Retina (tissue), 1 donor: Measurements from ENCODE around the gene ANGPTL1.

Source experiments
- DNase-seq: peaks from one replicate; pipeline ENCODE4 v3.0.0-alpha.2; 2016

The ANGPTL1 gene, protein sequence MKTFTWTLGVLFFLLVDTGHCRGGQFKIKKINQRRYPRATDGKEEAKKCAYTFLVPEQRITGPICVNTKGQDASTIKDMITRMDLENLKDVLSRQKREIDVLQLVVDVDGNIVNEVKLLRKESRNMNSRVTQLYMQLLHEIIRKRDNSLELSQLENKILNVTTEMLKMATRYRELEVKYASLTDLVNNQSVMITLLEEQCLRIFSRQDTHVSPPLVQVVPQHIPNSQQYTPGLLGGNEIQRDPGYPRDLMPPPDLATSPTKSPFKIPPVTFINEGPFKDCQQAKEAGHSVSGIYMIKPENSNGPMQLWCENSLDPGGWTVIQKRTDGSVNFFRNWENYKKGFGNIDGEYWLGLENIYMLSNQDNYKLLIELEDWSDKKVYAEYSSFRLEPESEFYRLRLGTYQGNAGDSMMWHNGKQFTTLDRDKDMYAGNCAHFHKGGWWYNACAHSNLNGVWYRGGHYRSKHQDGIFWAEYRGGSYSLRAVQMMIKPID

DNA sequence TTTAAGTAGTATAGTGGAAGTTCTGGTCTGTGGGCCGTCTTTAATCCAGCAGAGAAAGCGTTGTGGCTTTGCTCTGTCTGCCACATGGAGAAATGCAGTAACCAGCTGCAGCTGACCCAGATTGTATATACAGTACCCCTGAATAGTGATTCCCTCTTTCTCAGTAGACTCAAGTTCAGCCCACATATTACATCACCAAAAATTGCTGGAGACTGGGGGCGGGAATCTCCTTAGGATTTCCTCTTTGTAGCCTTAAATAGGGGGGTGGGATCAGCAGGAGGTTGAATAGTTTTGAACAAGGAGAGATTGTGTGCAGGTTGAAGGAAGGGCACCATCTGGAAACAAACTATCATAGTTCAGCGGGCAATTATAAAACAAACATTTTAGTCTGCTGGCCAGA lies at the start of gene ANGPTL1:
Gene ANGPTL1, minus strand, starts transcription at position 134 of the 400 bp plus-strand sequence. CDS start 5,301 bp downstream, outside the sequence.
- DNase-seq, result peak; percentile 65

DNA sequence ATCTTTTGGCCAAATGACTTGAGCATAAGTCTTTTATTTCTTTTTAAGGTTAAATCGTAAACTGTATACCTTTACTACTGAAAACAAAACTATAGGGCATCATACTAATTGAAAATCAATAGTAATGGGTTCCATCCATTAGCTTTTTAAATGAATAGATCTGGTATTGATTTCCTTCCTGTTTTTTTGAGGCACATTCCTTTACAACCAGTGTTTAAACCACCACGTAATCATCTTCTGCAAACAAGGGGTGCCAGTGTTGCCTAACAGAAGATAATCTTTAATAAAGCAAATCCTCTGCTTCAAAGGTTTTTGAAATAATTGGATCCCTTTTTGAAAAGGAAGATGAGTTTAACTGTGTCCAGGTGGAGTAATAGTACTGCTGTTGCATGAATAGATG lies 48.7 kb upstream of the ANGPTL1 start:
- DNase-seq, result no peak

DNA sequence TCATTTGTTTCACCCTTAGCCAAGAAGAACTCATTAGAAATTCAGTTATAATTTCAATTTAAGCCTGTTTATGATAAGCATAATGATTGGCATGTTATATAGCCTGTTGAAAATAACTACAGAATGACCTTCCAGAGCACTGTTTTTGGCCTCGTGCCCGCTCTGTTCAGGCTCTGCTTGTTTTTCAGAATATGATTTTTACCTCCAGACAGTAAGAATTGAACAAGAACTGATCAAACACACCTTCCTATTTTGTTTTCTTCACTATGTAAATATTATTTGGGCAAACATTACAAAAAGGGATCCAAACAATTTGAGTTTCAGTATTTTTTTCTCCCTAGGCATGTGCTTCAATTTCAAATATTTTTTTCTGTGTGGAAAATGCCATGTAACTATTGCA lies 48.1 kb upstream of the ANGPTL1 start:
- DNase-seq, result no peak

DNA sequence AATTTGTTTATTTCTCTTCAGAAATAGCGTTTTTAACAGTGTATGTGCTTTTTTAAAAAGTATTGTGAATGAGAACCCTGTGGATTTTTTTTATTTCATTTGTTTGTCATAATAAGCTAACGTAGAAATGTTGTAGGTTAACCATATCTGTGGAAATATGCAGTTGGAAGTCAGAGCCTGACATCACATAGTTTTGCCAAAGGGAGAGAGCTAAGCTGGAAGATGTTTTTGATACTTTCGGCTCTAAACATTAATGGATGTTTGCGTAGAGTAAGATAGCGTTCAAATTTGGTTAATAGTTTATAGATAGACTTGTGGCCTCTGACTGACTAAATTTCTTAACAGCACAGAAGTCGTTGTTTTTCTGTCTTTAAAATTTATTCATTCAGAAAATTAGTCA lies 47.4 kb upstream of the ANGPTL1 start:
- no peak for DNase-seq

DNA sequence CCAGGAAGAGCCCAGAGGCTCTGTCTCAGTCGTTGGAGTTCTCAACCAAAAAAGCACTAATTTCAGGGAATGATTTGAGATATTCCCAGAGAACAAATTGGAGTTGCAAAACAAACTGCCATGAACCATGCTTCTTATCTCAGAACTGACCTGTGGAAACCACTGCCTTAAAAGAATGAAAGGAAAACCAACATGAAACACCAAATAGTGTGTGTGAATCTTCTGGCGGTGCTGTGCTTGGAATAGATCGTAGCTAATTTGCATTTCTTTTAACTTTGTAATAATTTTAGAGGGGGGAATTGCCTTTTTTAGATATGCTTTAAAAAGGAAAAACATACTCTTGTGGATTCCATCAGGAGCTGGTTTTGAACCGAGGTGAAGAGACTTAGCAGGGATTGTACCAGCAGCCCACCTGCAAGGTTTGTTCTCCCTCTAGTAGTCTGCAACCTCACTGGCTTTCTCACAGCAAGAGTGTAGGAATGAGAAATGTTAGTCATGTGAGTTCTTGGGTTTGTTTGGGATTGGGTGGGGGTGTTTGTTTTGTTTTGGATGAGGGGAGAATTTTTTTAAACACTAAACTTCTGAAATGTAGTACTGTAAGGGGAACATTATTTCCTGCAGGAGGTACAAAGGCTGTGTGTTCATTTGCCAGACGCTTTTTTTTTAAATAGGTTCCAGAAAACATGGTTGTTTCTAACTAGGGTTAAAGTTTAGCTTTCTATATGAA lies 45.7 kb upstream of the ANGPTL1 start:
- DNase-seq, result no peak

DNA sequence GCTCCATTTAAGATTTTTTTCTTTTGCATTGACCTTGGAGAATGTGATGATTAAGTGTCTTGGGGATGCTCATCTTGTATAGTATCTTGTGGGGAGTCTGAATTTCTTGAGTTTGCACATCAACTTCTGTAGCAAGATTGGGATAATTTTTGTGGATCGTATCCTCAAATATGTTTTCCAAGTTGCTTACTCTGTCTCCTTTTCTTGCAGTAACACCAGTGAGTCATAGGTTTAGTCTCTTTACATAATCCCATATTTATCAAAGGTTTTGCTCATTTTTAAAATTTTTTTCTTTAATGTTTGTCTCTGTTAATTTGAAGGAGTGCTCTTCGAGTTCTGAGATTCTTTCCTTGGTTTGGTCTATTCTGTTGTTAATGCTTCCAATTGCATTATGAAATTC lies 41.7 kb upstream of the ANGPTL1 start:
- no peak for DNase-seq

DNA sequence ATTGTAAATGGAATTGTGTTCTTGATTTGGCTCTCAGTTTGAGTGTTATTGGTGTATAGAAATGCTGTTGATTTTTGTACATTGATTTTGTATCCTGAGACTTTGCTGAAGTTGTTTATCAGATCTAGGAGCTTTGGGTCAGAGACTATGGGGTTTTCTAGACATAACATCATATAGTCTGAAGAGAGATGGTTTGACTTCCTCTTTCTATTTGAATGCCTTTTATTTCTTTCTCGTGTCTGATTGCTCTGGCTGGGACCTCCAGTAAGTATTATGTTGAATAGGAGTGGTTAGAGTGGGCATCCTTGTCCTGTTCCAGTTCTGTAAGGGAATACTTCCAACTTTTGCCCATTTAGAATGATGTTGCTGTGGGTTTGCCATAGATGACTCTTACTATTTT lies 39.1 kb upstream of the ANGPTL1 start:
- DNase-seq, result no peak

DNA sequence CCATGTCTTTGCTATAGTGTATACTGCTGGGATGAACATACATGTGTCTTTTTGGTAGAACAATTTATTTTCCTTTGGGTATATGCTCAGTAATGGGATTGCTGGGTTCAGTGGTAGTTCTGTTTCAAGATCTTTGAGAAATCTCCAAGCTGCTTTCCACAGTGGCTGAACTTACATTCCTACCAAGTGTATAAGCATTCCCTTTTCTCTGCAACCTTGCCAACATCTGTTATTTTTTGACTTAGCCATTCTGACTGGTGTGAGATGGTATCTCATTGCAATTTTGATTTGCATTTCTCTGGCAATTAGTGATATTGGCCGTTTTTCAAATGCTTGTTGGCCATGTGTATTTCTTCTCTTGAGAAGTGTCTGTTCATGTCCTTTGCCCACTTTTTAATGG lies 37.5 kb upstream of the ANGPTL1 start:
- no peak for DNase-seq

DNA sequence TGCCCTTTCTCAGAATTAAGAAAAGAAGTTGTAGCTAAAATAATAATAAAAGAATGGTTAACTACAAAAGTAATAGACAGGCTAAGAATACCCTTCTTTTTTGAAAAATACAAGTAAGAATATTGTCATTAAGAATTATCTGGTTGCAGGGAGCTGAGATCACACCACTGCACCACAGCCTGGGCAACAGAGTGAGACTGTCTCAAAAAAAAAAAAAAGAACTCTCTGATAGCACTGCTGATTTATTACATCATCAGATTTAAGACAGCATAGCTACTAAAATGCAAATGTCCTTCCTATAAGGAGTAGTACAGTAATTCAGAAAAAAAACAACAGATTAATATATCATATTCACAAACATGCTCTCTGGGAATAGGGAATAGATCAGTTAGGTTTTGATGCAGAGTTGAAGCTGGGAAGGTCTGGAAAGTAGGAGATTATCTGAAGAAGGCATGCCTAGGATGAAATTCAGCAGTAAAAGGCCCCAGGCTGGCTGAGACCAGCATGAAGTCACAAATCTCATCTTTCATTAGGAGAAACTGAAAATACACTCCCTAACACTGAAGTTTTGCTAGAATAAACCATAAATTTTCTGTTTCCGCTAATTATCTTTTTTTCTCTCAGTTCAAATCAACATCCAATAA lies 30.7 kb upstream of the ANGPTL1 start:
- DNase-seq, result no peak

DNA sequence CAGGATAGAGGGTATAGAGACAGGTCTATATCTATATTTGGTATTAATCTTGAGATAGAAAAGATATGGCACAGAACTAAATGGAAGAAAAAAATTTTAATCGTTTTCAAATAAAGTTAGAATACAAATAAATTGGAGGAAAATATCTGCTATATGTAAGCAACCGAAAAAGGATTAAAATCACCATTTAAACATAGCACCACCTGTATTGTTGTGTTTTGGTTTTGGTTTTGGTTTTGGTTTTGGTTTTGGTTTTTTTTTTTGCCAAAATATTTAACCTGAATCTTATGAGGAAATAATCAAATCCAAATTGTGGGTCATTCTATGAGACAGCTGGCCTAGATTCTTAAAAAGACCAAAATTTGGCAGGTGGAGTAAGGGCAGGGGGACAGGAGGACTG lies 28.5 kb upstream of the ANGPTL1 start:
- no peak for DNase-seq

DNA sequence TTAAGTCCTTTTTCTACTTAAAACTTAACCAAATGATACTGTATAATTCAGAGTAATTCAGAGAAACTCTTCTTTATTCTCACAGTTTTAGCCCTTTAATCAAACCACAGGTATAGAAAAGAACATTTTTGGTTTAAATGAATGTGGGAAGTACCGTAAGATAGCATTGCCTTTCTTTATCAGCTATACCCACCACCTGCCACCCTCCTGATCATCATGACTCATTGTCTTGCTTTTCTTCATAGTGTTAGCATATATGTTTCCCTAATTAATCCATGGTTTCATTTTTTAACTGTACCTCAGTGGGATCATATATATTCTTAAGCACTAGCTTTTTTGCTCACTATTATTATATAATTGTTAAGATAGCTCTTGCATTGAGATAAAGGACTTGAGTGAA lies 27.5 kb upstream of the ANGPTL1 start:
- no peak for DNase-seq

DNA sequence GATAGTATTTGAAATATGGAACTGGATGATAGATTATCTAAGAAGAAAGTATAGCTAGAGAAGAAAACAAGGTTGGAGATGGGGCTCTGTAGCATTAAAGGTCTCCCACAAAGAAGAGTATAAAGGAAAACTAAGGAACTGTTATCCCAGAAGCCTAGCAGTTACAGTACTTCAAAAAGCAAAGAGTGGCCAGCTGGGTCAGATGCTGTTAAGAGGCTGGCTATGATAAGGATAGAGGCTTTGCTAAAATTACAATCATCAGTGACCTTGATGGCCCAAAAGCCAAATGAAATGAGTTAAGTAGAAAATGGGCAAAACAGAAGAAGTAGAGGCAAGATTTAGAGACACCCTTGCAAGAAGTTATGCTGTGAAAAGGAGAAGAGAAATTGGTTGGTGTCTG lies 25.1 kb upstream of the ANGPTL1 start:
- DNase-seq, result no peak

DNA sequence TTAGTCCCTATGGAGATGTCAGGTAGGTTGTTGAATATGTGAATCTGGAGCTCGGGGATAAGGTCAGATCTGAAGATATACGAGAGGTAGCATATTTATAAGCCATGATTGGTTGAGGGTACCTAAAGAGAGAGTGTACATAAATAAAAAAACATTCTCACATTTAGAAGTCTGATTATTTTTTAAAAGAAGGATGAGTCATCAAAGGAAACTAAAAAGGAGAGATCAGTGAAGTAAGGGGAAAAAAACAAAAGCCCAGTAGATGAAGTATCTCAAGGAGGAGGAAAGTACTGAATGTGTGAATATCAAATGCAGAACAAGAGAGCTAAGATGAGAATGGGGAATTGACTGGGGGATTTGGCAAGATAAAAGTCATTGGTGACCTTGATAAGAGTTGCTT lies 15.7 kb upstream of the ANGPTL1 start:
- no peak for DNase-seq

DNA sequence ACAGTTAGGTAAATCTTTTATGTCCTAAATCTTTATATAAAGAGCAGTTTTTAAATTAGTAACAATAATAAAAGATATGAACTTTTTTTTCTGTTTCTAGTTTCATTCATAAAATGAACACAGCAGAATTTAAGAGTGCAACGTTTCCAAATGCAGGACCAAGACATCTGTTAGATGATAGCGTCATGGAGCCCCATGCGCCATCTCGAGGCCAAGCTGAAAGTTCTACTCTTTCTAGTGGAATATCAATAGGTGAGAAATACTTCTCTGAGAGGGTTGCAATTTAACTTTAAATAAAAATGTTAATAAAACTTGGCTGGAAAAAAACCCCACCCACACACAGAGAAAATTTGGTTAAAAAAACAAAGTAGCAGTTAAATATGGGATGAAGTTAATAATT lies 15.0 kb upstream of the ANGPTL1 start:
- no peak for DNase-seq

DNA sequence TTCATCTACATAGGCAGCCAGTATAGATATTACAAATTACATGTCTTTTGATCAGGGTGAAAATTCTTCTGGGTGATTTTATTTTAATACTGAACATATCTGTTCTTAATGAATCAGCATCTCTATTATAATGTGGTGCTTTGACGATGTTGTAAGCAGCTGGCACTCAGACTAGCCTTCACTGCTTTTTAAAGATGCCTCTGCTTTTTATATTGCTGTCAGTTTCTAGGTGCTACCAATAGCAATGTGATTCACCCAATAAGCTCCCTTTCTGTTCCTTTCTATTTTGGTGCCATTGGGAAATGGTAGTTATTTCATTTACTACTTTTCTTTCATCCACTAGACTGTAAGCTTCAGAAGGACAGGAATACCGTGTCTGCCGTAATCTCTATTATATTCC lies 11.1 kb upstream of the ANGPTL1 start:
- DNase-seq, result no peak

DNA sequence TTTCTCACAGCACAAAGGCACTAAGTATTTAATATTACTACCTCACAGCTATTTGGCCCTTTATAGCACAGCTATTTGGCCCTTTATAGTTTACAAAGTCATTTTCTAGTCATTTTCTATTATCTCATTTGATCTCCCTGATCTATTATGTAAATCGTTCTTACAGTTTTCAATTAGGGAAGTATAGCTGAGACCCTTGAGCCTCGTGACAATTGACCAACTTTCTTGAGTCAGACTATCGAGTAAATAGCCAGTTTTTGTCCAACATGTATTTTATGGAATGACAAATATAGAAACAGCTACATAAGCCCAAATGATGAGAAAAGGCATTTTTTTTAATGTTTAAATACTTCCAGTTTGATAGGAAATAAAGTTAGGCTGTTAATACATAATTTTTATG lies 7.0 kb upstream of the ANGPTL1 start:
- no peak for DNase-seq

DNA sequence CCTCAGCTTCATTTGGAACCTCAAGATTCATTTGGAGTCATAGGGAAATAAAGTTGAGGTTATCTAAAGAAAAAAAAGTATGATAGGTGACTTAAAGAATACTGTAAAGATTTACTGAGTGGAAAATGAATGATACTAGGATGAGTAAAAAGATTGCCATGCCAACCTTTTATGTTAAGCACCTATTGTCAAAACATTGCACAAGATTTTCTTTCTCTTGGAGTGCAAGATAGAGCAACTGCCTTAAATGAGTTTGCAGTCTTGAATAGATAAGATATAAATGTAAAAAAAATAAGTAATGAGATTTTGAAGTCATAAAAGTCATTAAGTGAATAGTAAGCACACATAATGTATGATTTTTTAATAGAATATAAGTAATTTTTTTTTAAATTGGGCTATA lies 5.1 kb upstream of the ANGPTL1 start:
- no peak for DNase-seq

DNA sequence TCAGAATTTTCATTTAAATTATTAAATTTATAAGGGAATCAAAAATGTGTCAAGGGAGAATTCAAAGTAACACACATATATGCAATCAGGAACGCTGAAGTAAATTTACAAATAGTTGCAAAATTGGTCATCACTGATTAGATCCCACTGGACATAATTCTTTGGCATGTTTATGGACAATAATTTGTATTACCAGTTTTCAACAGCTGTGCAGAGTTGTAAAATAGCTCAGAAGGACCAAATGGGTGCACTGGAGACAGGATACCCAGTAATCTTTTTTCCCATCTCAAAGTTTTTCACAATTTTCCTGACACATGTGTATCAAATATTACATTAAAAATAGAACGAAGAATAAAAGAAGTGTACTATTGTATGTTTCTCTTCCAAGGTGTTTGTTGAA lies 4.1 kb upstream of the ANGPTL1 start:
- DNase-seq, result no peak

DNA sequence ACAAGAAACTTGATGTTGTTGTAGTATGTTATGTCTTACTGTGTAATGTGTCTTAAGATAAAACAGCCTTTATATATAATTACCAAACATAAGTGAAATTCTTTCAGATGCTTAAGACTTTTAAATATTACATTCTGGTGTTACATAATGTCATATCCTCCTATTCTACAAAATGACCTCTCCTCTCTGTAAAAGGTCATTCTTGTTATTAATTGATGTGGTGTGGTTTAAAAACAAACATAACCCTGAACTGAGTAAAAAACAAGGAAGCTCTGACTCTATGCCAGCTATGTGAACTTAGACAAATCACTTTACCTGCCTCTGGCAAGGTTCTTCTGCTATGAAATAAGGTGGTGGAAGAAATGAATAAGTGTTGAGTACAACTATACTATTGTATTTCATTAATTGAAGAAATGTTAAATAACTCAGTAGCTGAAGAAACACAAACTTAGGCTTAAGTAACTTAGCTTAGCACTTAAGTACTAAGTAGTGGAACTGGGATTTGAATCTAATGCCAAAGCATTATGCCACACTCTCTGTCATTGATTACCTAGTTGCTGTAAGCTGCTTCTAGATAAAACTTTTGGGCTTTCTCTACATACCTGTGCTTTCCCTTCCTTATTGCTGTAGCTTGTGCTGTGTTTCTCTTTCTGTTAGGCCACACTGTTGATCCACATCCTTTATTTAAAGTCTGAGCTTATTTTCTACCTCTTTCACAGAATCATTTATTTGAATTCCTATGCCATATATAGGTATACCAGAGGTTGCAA lies 859 bp upstream of the ANGPTL1 start:
- DNase-seq, result no peak

DNA sequence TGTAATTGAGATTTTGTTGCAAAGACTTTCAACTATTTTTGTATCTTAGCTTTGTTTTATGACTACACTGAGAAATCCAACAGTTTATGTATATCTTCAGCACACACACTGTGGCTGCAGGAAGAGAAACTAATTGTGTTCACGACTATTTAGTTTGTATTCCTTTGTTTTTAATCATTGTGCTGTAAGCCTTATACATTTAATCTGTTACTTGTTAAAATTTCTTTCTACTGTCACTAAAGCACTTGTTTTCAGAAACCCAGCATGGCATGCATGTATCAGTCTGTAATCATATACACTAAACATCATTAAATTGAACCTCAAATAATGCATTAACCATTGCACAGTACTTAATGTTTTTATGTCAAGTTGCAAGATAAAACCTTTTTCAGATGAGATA lies 656 bp downstream of the ANGPTL1 start:
- no peak for DNase-seq

DNA sequence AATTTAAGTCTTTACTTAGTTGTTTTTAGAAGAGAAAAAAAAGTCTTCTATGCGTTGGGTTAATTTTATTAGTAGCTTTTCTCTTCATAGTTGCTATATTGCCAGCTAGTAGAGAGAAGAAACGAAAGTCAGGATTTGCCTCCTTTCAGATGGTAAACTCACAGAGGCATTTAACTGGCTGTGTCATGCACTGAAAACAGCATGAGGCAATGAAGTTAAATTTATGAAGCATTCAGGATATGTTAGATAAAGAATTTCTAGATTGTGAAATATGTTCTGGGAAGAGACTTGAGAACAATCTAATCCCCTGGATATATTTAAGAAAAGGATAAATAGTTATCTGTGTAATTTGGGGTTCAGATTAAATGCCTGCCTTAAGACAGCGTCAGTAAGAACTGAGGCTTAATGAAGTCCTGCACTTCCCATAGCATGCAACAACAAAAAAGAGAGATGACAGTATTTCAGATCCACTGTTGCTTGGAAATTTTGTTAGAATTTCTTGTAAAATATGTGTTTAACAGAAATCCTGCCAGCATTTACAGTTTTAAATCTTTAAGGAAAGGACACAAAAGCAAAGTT lies 1.7 kb downstream of the ANGPTL1 start:
- peak; percentile 4 for DNase-seq

DNA sequence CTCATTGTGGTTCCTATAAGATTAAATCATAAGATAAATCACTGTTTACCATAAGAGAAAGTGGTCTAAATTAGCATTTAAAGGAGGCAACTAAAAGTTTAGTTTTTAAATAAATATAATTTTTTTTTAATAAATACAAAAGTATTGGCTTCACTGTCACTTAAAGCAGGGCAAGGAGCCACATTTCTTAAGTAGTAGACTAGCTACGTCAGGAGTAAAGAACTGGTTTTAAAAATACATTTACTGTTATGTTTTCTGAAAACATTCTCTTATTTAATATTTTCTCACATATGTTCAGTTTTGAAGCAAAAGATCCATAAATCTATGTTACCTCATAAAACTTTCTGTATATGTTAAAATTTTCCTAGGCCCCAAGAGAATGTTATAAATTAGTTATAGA lies 2.2 kb downstream of the ANGPTL1 start:
- no peak for DNase-seq

DNA sequence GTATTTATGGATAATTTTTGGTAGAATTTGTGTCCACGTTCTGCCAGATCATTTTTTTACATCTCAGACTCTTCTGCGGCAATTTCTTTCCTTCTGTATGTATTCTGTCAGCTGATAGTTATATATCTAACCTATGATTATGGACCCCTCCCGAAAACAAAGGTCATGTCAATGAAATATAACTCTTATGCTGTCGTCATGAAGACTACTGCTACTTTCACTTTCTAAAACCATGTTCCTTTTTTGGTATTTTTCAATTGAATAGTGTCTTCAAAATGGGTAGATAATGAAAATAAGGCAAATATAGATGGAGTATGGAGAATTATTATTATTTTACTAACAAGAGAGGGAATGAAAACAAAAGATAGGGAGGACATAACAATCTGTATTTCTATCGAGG lies 3.2 kb downstream of the ANGPTL1 start:
- DNase-seq, result no peak
